Endothelial cell (in vitro differentiated cells): ENCODE data around the gene DRD1. TPM values are rescaled to one million over a fixed set of nuclear protein-coding genes. Genes with fewer than 3 reads are reported as not detected.

Source experiments
- DNase-seq: peaks from one replicate; pipeline ENCODE4 v3.0.0; 2021; ENCODE audit warnings: low spot score
- H3K27ac Mint-ChIP-seq: one replicate; pipeline ENCODE4 v1.8.0; 2021; ENCODE audit warnings: mixed read lengths, inconsistent platforms; ENCODE audit not compliant: unreplicated experiment
- H3K27me3 Mint-ChIP-seq: one replicate; pipeline ENCODE4 v1.8.0; 2021; ENCODE audit warnings: mild to moderate bottlenecking, moderate library complexity, mixed read lengths, inconsistent platforms; ENCODE audit not compliant: unreplicated experiment
- H3K36me3 Mint-ChIP-seq: one replicate; pipeline ENCODE4 v1.8.0; 2021; ENCODE audit warnings: mild to moderate bottlenecking, low read depth, mixed read lengths, inconsistent platforms; ENCODE audit not compliant: unreplicated experiment
- H3K4me1 Mint-ChIP-seq: one replicate; pipeline ENCODE4 v1.8.0; 2021; ENCODE audit warnings: mild to moderate bottlenecking, mixed read lengths, inconsistent platforms; ENCODE audit not compliant: unreplicated experiment
- H3K4me3 Mint-ChIP-seq: one replicate; pipeline ENCODE4 v1.8.0; 2021; ENCODE audit warnings: mild to moderate bottlenecking, mixed read lengths, inconsistent platforms; ENCODE audit not compliant: unreplicated experiment
- H3K9me3 Mint-ChIP-seq: one replicate; pipeline ENCODE4 v1.8.0; 2021; ENCODE audit warnings: mixed read lengths, inconsistent platforms; ENCODE audit not compliant: unreplicated experiment
- total RNA-seq: library from RNA; stranded (reverse); fragmentation: NEBNext Ultra II Directional; extraction: Animal tissue kit (Norgen Biotek cat#: 25700); gene quantifications from one replicate; pipeline ENCODE4 v1.2.1, GENCODE V29; 2021; ENCODE audit not compliant: unreplicated experiment
- TF ChIP-seq, protein P1 (sequence below): fragments of 200-600 bp; sonication (generic); IDR thresholded peaks from one replicate; pipeline ENCODE4 v1.5.0; 2021; ENCODE audit warnings: antibody characterized with exemption; ENCODE audit not compliant: unreplicated experiment

Gene DRD1
- total RNA-seq, 1 donor from 2014 or later, result 0.18 TPM

GRCh38 chr5:175478008-175478383, 34.0 kb upstream of the DRD1 start:
- Mint-ChIP-seq H3K27ac (peak overlapping the region; percentile 57), H3K27me3 (peaks cover 2% of the 10 kb centered on the region), H3K4me3 (peak overlapping the region; percentile 93), H3K4me1 (peaks cover 30% of the 10 kb centered on the region), H3K9me3 (no peaks in the 10 kb centered on the region), H3K36me3 (peaks cover 7% of the 10 kb centered on the region)
- no peak for DNase-seq
- TF ChIP-seq, protein P1, sequence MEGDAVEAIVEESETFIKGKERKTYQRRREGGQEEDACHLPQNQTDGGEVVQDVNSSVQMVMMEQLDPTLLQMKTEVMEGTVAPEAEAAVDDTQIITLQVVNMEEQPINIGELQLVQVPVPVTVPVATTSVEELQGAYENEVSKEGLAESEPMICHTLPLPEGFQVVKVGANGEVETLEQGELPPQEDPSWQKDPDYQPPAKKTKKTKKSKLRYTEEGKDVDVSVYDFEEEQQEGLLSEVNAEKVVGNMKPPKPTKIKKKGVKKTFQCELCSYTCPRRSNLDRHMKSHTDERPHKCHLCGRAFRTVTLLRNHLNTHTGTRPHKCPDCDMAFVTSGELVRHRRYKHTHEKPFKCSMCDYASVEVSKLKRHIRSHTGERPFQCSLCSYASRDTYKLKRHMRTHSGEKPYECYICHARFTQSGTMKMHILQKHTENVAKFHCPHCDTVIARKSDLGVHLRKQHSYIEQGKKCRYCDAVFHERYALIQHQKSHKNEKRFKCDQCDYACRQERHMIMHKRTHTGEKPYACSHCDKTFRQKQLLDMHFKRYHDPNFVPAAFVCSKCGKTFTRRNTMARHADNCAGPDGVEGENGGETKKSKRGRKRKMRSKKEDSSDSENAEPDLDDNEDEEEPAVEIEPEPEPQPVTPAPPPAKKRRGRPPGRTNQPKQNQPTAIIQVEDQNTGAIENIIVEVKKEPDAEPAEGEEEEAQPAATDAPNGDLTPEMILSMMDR, result no peak

DNA sequence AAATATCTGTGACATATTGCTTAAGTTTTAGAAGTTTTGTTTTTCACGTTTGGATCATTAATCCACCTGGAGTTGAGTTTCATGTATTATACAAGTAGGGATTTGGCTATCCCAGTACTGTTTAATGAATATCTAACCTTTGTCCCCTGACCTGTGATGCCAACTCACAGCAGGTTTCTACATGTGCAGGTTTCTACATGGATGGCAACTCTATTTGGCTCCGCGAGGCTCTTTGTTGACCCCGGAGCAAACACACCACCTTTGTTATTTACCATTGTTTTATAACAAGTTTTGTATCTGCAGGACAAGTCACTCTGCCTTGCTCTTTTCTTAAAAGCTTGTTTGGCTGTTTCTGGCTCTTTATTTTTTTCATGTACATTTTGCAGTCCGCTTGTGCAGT, 33.5 kb upstream of the DRD1 start:
- no peak overlapping the region for H3K27ac Mint-ChIP-seq
- peaks cover 2% of the 10 kb centered on the region for H3K27me3 Mint-ChIP-seq
- H3K9me3 Mint-ChIP-seq, result no peaks in the 10 kb centered on the region
- no peak for DNase-seq
- peak overlapping the region; percentile 93 for H3K4me3 Mint-ChIP-seq
- H3K4me1 Mint-ChIP-seq, result peaks cover 30% of the 10 kb centered on the region
- peaks cover 7% of the 10 kb centered on the region for H3K36me3 Mint-ChIP-seq
- TF ChIP-seq, protein P1, result no peak

- Mint-ChIP-seq H3K9me3 (no peaks in the 10 kb centered on the region), H3K36me3 (peaks cover 7% of the 10 kb centered on the region), H3K4me1 (peaks cover 25% of the 10 kb centered on the region), H3K27me3 (peaks cover 2% of the 10 kb centered on the region), H3K4me3 (no peak overlapping the region), H3K27ac (peak overlapping the region; percentile 74)
- TF ChIP-seq, protein P1, result no peak
- DNase-seq, result no peak
These were observed 31.3 kb upstream of the DRD1 start for GRCh38 chr5:175475248-175475647.

- Mint-ChIP-seq H3K4me3 (no peak overlapping the region), H3K27ac (no peak overlapping the region), H3K27me3 (no peaks in the 10 kb centered on the region), H3K4me1 (peaks cover 10% of the 10 kb centered on the region), H3K9me3 (no peaks in the 10 kb centered on the region), H3K36me3 (no peaks in the 10 kb centered on the region)
- TF ChIP-seq, protein P1, result no peak
- DNase-seq, result no peak
These were observed 28.4 kb upstream of the DRD1 start for GRCh38 chr5:175472378-175472777.

DNA sequence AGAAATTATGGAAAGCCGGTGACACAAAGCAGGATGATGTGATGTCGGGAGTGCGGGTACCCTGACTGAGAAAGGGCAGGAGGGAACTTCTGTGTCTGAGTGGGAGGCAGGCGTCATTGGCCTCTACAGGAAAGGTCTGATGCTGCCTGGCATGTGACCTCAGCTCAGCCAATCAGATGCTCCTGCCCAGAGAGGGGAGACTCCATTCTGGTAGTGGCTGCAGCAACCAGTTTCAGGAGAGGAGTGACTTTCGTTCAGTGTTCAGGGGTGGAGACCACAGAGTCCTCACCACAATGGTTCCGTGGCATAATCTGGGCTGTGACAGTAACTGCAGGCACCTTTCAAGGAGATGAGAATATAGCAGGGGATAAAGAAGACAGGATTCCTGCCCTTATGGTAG, 27.6 kb upstream of the DRD1 start:
- no peaks in the 10 kb centered on the region for H3K27me3 Mint-ChIP-seq
- no peak overlapping the region for H3K4me3 Mint-ChIP-seq
- H3K4me1 Mint-ChIP-seq, result peaks cover 10% of the 10 kb centered on the region
- H3K9me3 Mint-ChIP-seq, result no peaks in the 10 kb centered on the region
- H3K36me3 Mint-ChIP-seq, result no peaks in the 10 kb centered on the region
- H3K27ac Mint-ChIP-seq, result no peak overlapping the region
- DNase-seq, result no peak
- TF ChIP-seq, protein P1, result no peak
